Gastrocnemius medialis (tissue), 4 donors: ENCODE results near the gene SLC66A1. TPM values are rescaled to one million over a fixed set of nuclear protein-coding genes. Genes with fewer than 3 reads are reported as not detected.

ENCODE experiments used
- ATAC-seq, 2 donors: fragments of 150-250 bp; one replicate each; pipeline ENCODE4 v1.9.1; 2016
- DNase-seq, 2 donors: peaks; one replicate each; pipeline ENCODE4 v3.0.0-alpha.2; 2019
- H3K27ac ChIP-seq, 4 donors: fragments of 200-600 bp; sonication (generic); 1 replicate in 1 of 4; 2 replicates in 3 of 4; pipeline ENCODE4 v1.5.1; 2016 to 2018; ENCODE audit warnings: mild to moderate bottlenecking in 2 of 4, moderate library complexity in 1 of 4
- H3K27me3 ChIP-seq, 3 donors: fragments of 200-600 bp; sonication (generic) in 2 of 3; 1 replicate in 1 of 3; 2 replicates in 2 of 3; pipeline versions ENCODE4 v1.5.1 to v1.6.0; 2016 to 2019; ENCODE audit warnings: mild to moderate bottlenecking in 1 of 3, moderate library complexity in 1 of 3
- H3K36me3 ChIP-seq, 2 donors: fragments of 200-600 bp; sonication (generic) in 1 of 2; one replicate each; pipeline ENCODE4 v1.5.1; 2017 to 2018
- H3K4me1 ChIP-seq, 2 donors: fragments of 200-600 bp; sonication (generic) in 1 of 2; one replicate each; pipeline ENCODE4 v1.5.1; 2016 to 2017; ENCODE audit warnings: mild to moderate bottlenecking in 2 of 2
- H3K4me3 ChIP-seq, 4 donors: fragments of 200-600 bp; sonication (generic) in 3 of 4; 1 replicate in 1 of 4; 2 replicates in 3 of 4; pipeline ENCODE4 v1.5.1; 2016 to 2019; ENCODE audit warnings: mild to moderate bottlenecking in 2 of 4
- H3K9me3 ChIP-seq, 3 donors: fragments of 200-600 bp; sonication (generic) in 2 of 3; 1 replicate in 1 of 3; 2 replicates in 2 of 3; pipeline ENCODE4 v1.5.1; 2016 to 2019
- POLR2A ChIP-seq, 2 donors: fragments of 450-650 bp; IDR thresholded peaks; one replicate each; pipeline ENCODE4 v1.6.1; 2017; ENCODE audit warnings: antibody characterized with exemption in 2 of 2, mild to moderate bottlenecking in 2 of 2, moderate library complexity in 2 of 2
- in situ Hi-C, 4 donors: fragments of 200-750 bp; cut with MboI; loops; one replicate each; pipeline versions ENCODE4 v1.15.0 to v1.8.0; 2017; ENCODE audit warnings: low sequenced_read_pairs in 4 of 4
- intact Hi-C: fragments of 100-400 bp; cut with DNase I; formaldehyde crosslinking; loops from one replicate; pipeline ENCODE4 v1.15.1; 2023; ENCODE audit warnings: low total_unique reads
- total RNA-seq, 4 donors: library from RNA; depleted of rRNA; stranded (reverse); fragments of >200 nt; gene quantifications; one replicate each; pipeline versions ENCODE4 v1.1.0 to v1.2.3, GENCODE V29; 2016
- TF ChIP-seq, protein P1 (sequence below), 5 experiments: fragments of 450-650 bp in 3 of 5; fragments of 200-600 bp in 2 of 5; sonication (generic) in 2 of 5; IDR thresholded peaks in 4 of 5; conservative IDR thresholded peaks in 1 of 5; 1 replicate in 4 of 5; 2 replicates in 1 of 5; pipeline ENCODE4 v1.5.1; 2016 to 2019; ENCODE audit warnings: antibody characterized with exemption in 5 of 5, mild to moderate bottlenecking in 3 of 5, moderate library complexity in 3 of 5

Gene SLC66A1
- total RNA-seq, 4 donors from 2014 or later = 13.9 to 30.0 (median 19.3) TPM

DNA sequence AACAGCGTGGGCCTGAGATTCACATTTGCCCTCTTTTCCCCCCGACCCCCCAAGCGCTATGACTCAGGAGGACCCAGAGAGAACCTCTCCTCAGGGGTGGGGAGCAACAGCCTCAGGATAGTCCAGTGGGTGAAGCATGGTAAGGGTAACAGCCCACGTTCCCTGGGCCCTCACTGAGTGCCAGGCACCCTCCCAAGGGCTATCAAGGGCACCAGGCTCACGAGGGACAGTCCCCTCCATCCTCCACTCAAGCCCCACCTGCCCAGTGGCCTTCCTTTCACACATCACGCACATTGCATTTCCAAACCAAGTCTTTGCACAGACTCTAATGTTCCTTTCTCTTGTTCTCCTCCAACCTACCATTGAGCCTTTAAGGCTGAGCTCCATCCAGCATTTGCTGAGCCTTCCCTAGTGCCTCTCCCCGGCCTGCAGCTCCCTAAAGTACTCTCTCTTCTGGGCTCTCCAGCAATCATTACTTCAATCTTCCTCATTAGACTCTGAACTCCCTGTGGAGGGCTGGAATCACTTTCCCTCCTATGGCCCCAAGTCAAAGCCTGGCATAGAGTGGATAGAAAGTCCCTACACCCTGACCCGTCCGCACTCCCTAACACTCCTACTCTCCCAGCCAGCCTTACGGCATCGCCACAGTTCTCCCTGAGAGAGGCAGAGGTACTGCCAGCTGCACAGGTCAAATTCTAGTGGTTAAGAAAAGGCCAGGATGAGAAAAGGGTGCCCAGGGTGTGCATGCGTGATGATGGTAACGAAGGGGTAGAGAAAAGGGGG, 1.2 kb upstream of the SLC66A1 start:
- H3K9me3 ChIP-seq = no peaks in the 10 kb centered on the region
- no peak for ATAC-seq
- TF ChIP-seq, protein P1, sequence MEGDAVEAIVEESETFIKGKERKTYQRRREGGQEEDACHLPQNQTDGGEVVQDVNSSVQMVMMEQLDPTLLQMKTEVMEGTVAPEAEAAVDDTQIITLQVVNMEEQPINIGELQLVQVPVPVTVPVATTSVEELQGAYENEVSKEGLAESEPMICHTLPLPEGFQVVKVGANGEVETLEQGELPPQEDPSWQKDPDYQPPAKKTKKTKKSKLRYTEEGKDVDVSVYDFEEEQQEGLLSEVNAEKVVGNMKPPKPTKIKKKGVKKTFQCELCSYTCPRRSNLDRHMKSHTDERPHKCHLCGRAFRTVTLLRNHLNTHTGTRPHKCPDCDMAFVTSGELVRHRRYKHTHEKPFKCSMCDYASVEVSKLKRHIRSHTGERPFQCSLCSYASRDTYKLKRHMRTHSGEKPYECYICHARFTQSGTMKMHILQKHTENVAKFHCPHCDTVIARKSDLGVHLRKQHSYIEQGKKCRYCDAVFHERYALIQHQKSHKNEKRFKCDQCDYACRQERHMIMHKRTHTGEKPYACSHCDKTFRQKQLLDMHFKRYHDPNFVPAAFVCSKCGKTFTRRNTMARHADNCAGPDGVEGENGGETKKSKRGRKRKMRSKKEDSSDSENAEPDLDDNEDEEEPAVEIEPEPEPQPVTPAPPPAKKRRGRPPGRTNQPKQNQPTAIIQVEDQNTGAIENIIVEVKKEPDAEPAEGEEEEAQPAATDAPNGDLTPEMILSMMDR (IDR thresholded peaks at IDR 0.05 in 4 of 5, conservative IDR thresholded peaks at IDR 0.05 in 1 of 5) = no peak
- no peak for TF ChIP-seq POLR2A (IDR thresholded peaks at IDR 0.05)
- no peaks in the 10 kb centered on the region for H3K27me3 ChIP-seq
- intact Hi-C loops = loop anchor here (5.0 to 10.0 kb wide), 2 partner anchors 59 to 344 kb away; partner anchors contain the start of genes EMC1 and MRTO4
- in situ Hi-C loops = no loop called here
- peaks cover 19 to 20% of the 10 kb centered on the region in 2 donors for H3K4me1 ChIP-seq
- peak overlapping the region; percentile 63 to 97 (median 84) for H3K27ac ChIP-seq
- no peak for DNase-seq
- H3K4me3 ChIP-seq = peak overlapping the region; percentile 69 to 97 (median 80)
- peaks cover 0 to 27% of the 10 kb centered on the region in 2 donors for H3K36me3 ChIP-seq

DNA sequence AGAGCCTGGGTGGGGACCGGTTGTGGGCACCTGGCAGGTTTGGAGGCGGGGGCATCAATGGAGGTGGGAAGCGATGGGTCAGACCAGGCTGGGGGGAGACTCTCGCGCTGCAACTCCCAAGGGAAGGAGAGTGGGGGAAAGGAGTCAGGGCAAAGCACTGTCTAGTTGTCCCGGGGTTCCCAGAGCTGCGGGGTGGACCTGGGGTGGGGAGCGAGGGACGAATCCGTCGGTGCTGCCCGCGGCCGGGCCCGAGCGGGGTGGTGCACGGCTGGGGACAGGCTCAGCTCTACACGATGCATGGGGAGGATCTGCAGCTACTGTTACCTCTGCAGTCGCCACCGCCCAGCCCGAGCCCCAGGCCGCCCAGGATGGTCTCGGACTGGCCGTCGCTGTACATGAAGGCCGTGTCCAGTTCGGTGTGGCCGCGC, 609 bp upstream of the SLC66A1 start:
- DNase-seq = peak in 1 of 2 donors; percentile 41
- peaks cover 0 to 20% of the 10 kb centered on the region in 2 donors for H3K36me3 ChIP-seq
- no peaks in the 10 kb centered on the region for H3K9me3 ChIP-seq
- peak overlapping the region; percentile 63 to 97 (median 84) for H3K27ac ChIP-seq
- peak overlapping the region; percentile 69 to 97 (median 80) for H3K4me3 ChIP-seq
- TF ChIP-seq POLR2A (IDR thresholded peaks at IDR 0.05) = no peak
- TF ChIP-seq, protein P1 (IDR thresholded peaks at IDR 0.05 in 4 of 5, conservative IDR thresholded peaks at IDR 0.05 in 1 of 5) = no peak
- H3K27me3 ChIP-seq = no peaks in the 10 kb centered on the region
- peaks cover 19 to 20% of the 10 kb centered on the region in 2 donors for H3K4me1 ChIP-seq
- intact Hi-C loops = loop anchor here (5.0 to 10.0 kb wide), 2 partner anchors 59 to 343 kb away; partner anchors contain the start of genes EMC1 and MRTO4
- in situ Hi-C loops = no loop called here
- ATAC-seq = peak; percentile 48 to 50

DNA sequence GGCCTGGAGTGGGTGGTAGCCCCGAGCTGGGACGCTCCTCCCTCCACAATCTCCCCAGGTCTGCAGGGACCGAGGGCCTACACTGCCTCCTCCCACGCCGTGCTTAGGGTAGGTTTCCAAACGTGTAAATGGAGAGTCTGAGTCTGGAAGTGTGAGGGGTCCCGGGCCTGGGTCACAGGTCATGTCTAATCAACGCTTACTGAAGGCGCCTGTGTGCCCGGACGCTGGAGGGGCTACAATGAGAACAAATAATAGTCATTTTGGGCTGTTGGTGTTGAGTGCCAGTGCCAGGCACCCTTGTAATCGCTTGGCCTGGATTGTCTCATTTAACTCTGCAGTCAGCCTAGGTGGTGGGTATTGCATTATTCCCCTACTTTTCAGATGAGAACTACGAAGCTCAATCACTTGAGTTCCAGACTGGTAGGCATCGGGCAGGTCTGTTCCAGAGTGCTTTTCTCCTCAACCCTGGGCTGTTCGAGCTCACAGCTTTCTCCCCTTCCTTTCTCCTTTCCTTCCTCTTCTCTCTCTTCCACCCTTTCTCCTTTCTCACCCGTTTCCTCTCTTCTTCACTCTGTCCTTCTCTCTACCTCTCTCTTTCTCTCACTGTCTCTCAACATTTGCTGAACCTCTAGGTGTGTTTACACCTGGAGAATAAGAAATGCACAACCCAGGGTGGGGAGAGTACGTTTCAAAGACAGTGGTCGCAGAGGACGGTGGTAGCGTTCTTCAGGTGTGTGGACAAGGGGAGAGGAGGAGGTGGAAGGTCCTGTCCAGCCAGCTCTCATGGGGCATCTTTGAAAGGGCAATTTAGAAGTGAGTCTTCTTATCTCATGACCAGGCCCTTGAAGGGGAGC, 883 bp downstream of the SLC66A1 start:
- DNase-seq (no peak), ATAC-seq (no peak)
- Histone ChIP-seq H3K4me1 (peaks cover 19 to 20% of the 10 kb centered on the region in 2 donors), H3K4me3 (peak overlapping the region; percentile 79 to 97 (median 87)), H3K27me3 (no peaks in the 10 kb centered on the region), H3K27ac (peak overlapping the region; percentile 93 to 97 (median 96)), H3K9me3 (no peaks in the 10 kb centered on the region), H3K36me3 (peaks cover 0 to 12% of the 10 kb centered on the region in 2 donors)
- no peak for TF ChIP-seq POLR2A (IDR thresholded peaks at IDR 0.05)
- TF ChIP-seq, protein P1 (IDR thresholded peaks at IDR 0.05 in 4 of 5, conservative IDR thresholded peaks at IDR 0.05 in 1 of 5) = no peak
- intact Hi-C loops = loop anchor here (2.0 to 10.0 kb wide), 3 partner anchors 61 to 342 kb away; partner anchors contain the start of genes EMC1 and MRTO4
- in situ Hi-C loops = no loop called here

DNA sequence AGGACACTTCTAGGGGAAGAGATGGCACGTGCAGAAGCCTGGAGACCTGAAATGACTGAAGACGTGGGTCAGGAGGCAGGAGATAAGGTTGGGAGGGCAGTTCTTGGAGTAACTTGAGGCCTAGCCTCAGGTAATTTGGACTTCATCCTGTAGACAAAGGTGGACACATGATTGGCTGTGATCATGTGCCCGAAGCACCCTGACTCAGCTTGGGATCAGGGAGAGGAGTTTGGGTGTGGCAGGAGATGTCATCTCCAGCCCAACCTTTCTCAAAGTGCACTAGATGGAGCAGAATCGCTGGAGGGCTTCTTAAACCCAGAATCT, 1.5 kb downstream of the SLC66A1 start:
- Histone ChIP-seq H3K36me3 (peaks cover 0 to 12% of the 10 kb centered on the region in 2 donors), H3K27me3 (no peaks in the 10 kb centered on the region), H3K4me1 (peaks cover 19 to 20% of the 10 kb centered on the region in 2 donors), H3K27ac (peak overlapping the region; percentile 93 to 97 (median 96)), H3K4me3 (peak overlapping the region in 1 of 4 donors; percentile 90), H3K9me3 (no peaks in the 10 kb centered on the region)
- ATAC-seq (no peak), DNase-seq (no peak)
- intact Hi-C loops = loop anchor here (2.0 to 10.0 kb wide), 3 partner anchors 61 to 341 kb away; partner anchors contain the start of genes EMC1 and MRTO4
- in situ Hi-C loops = no loop called here
- TF ChIP-seq, protein P1 (IDR thresholded peaks at IDR 0.05 in 4 of 5, conservative IDR thresholded peaks at IDR 0.05 in 1 of 5) = no peak
- TF ChIP-seq POLR2A (IDR thresholded peaks at IDR 0.05) = no peak
